Cardiac muscle cell (in vitro differentiated cells and primary cell): ENCODE results near the gene ARID4A. TPM values are rescaled to one million over a fixed set of nuclear protein-coding genes. Genes with fewer than 3 reads are reported as not detected.
A peak's percentile ranks its signal among the peaks of the same experiment; 100 is the strongest.

ENCODE experiments used
- DNase-seq, 2 donors: peaks; one replicate each; pipeline versions ENCODE4 v3.0.0 to v3.0.0-alpha.2; 2010 to 2017; ENCODE audit warnings: low read depth in 1 of 2, low spot score in 1 of 2
- H3K27ac ChIP-seq: fragments of 200-600 bp; sonication (generic); 2 replicates; pipeline ENCODE4 v1.5.1; 2016
- H3K27me3 ChIP-seq: fragments of 200-600 bp; sonication (generic); 2 replicates; pipeline ENCODE4 v1.6.0; 2016; ENCODE audit warnings: control low read depth
- H3K36me3 ChIP-seq: fragments of 200-600 bp; sonication (generic); 2 replicates; pipeline ENCODE4 v1.5.1; 2016; ENCODE audit warnings: control low read depth
- H3K4me1 ChIP-seq: fragments of 200-600 bp; sonication (generic); 2 replicates; pipeline ENCODE4 v1.8.1; 2017; ENCODE audit warnings: low read depth, mild to moderate bottlenecking, mixed run types
- H3K4me3 ChIP-seq: fragments of 200-600 bp; sonication (generic); 2 replicates; pipeline ENCODE4 v1.5.1; 2016; ENCODE audit warnings: mild to moderate bottlenecking
- H3K9me3 ChIP-seq: fragments of 200-600 bp; sonication (generic); 2 replicates; pipeline ENCODE4 v1.5.1; 2017; ENCODE audit warnings: low read depth, mild to moderate bottlenecking, control low read depth
- CTCF ChIP-seq: IDR thresholded peaks from 2 replicates; pipeline ENCODE4 v1.5.1; 2012; ENCODE audit warnings: low read depth, mild to moderate bottlenecking, low read length
- polyA plus RNA-seq: library from polyadenylated mRNA; unstranded; fragments of >200 nt; fragmentation: Nextera tagmentation; extraction: Ambion mirVana; gene quantifications from 2 replicates; pipeline ENCODE4 v1.2.1, GENCODE V29; 2016
- total RNA-seq: library from RNA; depleted of rRNA; stranded (reverse); fragments of >200 nt; gene quantifications from 2 replicates; pipeline ENCODE4 v1.2.3, GENCODE V29; 2016

Gene ARID4A
- total and polyA plus RNA-seq, 2 experiments from 2014 or later = 14.7 to 27.0 TPM

- no peak overlapping the region for H3K27ac ChIP-seq
- no peaks in the 10 kb centered on the region for H3K9me3 ChIP-seq
- H3K4me1 ChIP-seq = no peaks in the 10 kb centered on the region
- DNase-seq = no peak
- no peaks in the 10 kb centered on the region for H3K27me3 ChIP-seq
- no peak overlapping the region for H3K4me3 ChIP-seq
- peaks cover 63% of the 10 kb centered on the region for H3K36me3 ChIP-seq
- TF ChIP-seq CTCF = no peak
These were observed 27.7 kb upstream of the ARID4A start for GRCh38 chr14:58270628-58271027.

- Histone ChIP-seq H3K36me3 (peaks cover 43% of the 10 kb centered on the region), H3K27ac (peak overlapping the region; percentile 62), H3K4me1 (no peaks in the 10 kb centered on the region), H3K4me3 (no peak overlapping the region), H3K9me3 (no peaks in the 10 kb centered on the region), H3K27me3 (no peaks in the 10 kb centered on the region)
- no peak for TF ChIP-seq CTCF
- DNase-seq = peak in 1 of 2 donors; percentile 44
These were observed 25.6 kb upstream of the ARID4A start for GRCh38 chr14:58272588-58273372.

- Histone ChIP-seq H3K27ac (peak overlapping the region; percentile 26), H3K4me3 (no peak overlapping the region), H3K4me1 (no peaks in the 10 kb centered on the region), H3K36me3 (peaks cover 34% of the 10 kb centered on the region), H3K27me3 (no peaks in the 10 kb centered on the region), H3K9me3 (no peaks in the 10 kb centered on the region)
- no peak for TF ChIP-seq CTCF
- no peak for DNase-seq
These were observed 23.5 kb upstream of the ARID4A start for GRCh38 chr14:58274881-58275280.

- no peak overlapping the region for H3K27ac ChIP-seq
- H3K36me3 ChIP-seq = peaks cover 30% of the 10 kb centered on the region
- H3K4me3 ChIP-seq = no peak overlapping the region
- no peak for TF ChIP-seq CTCF
- no peaks in the 10 kb centered on the region for H3K4me1 ChIP-seq
- H3K9me3 ChIP-seq = no peaks in the 10 kb centered on the region
- no peak for DNase-seq
- no peaks in the 10 kb centered on the region for H3K27me3 ChIP-seq
These were observed 22.7 kb upstream of the ARID4A start for GRCh38 chr14:58275527-58276190.

- no peak overlapping the region for H3K4me3 ChIP-seq
- H3K27ac ChIP-seq = no peak overlapping the region
- H3K36me3 ChIP-seq = peaks cover 27% of the 10 kb centered on the region
- no peak for TF ChIP-seq CTCF
- no peaks in the 10 kb centered on the region for H3K9me3 ChIP-seq
- no peak for DNase-seq
- H3K27me3 ChIP-seq = no peaks in the 10 kb centered on the region
- no peaks in the 10 kb centered on the region for H3K4me1 ChIP-seq
These were observed 22.1 kb upstream of the ARID4A start for GRCh38 chr14:58276208-58276607.
